DOHH2 (cell line): ENCODE measurements around the gene KIF22.

Experiments used
- EZH2phosphoT487 ChIP-seq: fragments of 200-600 bp; sonication (generic); IDR thresholded peaks from 2 replicates; pipeline ENCODE4 v1.6.1; 2017; ENCODE audit warnings: borderline replicate concordance, mild to moderate bottlenecking, antibody characterized with exemption, low read length, moderate library complexity, mixed read lengths
- TF ChIP-seq, protein P1 (sequence below): fragments of 200-600 bp; sonication (generic); IDR thresholded peaks from one replicate; pipeline ENCODE4 v1.5.1; 2014; ENCODE audit warnings: antibody characterized with exemption, mild to moderate bottlenecking, low read depth, low read length; ENCODE audit not compliant: poor library complexity, severe bottlenecking

DNA sequence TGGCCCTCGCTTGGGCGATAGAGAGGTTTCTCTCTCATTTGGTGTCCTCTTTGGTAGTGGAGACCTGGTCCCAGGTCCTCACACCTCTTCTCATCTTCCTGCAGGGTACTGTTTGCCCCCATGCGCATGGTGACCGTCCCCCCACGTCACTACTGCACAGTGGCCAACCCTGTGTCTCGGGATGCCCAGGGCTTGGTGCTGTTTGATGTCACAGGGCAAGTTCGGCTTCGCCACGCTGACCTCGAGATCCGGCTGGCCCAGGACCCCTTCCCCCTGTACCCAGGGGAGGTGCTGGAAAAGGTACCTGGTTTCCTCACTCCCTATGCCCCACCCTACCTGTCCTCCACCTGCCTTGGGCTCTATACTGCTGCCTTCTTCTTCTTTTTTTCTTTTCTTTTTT is 40.2 kb downstream of the KIF22 start:
- TF ChIP-seq, protein P1, sequence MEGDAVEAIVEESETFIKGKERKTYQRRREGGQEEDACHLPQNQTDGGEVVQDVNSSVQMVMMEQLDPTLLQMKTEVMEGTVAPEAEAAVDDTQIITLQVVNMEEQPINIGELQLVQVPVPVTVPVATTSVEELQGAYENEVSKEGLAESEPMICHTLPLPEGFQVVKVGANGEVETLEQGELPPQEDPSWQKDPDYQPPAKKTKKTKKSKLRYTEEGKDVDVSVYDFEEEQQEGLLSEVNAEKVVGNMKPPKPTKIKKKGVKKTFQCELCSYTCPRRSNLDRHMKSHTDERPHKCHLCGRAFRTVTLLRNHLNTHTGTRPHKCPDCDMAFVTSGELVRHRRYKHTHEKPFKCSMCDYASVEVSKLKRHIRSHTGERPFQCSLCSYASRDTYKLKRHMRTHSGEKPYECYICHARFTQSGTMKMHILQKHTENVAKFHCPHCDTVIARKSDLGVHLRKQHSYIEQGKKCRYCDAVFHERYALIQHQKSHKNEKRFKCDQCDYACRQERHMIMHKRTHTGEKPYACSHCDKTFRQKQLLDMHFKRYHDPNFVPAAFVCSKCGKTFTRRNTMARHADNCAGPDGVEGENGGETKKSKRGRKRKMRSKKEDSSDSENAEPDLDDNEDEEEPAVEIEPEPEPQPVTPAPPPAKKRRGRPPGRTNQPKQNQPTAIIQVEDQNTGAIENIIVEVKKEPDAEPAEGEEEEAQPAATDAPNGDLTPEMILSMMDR, result no peak
- no peak for TF ChIP-seq EZH2phosphoT487
